ENCODE data around the gene PIM3.

PIM3 gene

DNA sequence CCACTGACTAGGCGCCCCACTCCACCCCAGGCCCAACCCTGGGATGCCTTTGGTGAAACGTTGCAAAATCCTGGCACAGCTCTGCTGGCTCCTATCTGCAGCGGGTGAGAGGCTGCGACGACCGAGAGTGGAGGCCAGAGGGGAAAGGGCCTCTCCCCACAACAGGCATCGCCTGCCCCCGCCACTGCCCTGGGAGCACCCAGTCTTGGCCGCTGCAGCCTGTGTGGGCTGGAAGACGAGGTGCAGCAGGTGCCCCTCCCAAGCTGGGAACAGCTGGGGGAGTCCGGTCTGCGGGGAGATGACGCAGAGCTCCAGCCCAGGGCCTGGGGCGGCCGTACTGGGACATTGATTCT is 4.2 kb upstream of the PIM3 start:
- DNase-seq (ENCODE audit: low read depth), result no peak

DNA sequence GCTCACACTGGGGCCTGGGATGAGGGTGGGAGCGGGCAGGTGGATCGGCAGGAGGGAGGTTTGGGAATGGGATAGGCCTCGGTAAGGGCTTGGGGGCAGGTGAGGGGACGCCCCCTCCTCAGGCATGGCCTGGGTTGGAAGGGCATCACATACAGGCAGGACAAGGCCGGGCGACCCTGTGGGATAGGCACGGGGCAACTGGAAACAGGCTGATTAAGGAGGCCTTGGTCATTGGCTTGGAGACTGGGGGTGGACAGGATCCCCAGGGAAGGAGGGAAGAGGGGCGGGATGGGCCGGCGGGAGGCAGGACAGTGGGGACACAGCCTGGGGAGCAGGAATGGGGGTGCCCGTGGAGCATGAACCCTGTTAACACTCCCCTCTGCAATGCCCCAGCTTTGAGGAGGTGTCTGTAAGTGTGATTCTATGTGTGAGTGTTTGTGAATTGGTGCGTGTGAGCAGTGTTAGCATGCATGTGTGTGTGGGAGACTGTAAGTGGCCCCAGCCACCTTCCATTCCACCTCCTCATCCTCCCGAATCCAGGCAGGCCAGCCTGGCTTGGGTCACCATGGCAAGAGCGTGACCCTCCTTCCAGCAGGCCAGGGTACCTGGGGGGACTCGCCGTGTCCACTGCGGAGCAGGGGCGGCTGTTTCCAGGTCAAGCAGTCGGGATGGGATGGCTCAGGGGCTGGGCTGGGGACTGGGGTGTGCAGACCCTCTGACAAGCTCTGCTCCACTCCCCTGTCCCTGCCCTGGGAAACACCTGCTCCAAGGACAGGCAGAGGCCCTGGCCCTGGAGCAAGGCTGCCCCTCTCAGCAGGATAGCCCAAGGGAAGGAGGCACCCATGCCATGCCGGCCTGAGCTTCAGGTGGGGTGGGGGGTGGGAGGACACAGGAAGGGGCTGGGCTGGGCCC is 3.4 kb upstream of the PIM3 start:
- no peak for DNase-seq (ENCODE audit: low read depth)

DNA sequence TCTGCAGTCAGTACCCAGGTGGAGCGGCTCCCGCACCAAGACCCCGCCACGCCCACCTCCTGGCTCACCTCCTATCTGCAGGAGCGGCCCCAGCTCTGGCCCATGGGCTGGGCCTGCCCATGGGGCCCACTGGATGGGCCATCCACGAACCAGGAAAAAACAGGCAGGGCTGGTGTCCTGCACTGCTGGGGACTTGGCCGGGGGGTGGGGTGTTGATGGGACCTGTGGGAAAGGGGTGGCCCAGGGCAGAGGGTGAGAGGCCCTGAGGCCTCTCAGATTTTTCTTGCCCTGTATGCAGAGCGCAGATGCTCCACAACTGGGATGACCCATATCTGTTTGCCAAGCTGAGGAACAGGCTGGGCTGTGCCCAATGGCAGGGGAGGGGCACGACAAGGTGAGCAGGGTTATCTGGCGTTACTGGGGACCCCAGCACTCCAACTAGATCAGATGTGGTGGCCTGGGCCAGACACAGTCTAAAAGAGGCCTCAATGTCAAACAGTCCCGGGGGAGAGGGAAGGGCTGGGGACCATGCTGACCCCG is 2.7 kb upstream of the PIM3 start:
- DNase-seq (ENCODE audit: low read depth), result no peak

DNA sequence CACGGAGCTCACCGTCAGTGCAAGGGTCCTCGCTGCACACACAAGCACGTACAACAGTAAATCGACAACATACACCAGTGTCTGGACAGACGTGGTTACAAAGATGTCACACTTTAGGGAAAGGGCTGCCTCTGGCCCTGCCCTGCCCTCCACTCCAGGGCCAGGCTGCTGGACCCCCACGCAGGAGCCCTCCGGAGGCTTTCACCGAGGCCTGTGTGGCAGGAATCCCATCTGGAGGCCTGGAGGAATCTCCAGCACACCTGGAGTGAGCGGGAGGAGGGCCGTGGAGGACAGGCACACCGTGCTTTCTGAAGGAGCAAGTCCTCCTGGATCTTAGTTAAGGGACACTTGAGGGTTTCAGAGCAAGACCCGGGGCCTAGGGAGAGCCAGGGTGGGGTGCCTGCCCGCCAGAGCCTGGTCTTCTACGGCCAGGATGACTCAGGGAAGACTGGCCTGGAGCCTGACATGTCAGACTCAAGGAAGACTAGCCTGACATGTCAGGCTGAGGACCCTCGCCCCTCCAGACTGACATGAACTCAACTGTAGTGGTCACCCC is 2.1 kb upstream of the PIM3 start:
- no peak for DNase-seq (ENCODE audit: low read depth)

DNA sequence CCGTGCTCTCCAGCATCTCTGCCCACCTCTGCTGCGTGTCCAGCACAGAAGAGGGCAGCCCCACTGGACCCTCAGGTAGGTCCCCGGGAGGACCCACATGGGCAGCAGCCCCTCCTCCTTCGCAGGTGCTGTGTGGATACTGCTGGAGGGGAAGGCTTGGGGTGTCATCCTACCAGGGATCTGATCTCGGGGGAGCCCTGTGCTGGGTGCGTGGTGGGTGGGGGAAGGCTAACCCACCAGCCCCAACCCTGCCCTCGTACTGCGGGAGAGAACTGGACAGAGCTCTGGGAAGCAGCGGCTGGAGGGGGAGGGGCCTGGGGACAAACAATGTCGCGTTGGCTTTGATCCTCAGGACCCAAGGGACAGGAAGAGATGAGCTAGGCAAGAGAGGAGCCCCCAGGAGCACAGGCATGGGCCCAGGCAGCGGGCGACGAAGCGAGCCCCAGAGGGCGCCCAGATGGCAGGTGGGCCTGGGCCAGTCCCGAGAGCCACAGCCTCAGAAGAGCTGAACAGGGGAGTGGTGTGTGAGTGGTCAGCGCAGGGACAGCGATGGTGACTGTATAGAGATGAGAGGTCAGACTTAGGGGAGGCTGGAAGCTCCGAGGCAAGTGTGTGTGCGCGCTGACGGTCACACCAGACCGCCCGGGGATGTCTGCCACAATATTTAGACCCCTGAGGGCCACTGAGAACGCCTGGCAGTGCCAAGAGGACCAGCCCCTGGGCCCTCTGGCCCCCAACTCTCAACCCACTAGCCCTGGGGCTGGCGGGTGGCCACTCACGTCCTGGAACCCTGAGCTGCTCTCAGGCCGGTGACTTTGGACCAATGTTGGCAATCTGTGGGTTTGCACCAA is 1.4 kb upstream of the PIM3 start:
- no peak for DNase-seq (ENCODE audit: low read depth)

DNA sequence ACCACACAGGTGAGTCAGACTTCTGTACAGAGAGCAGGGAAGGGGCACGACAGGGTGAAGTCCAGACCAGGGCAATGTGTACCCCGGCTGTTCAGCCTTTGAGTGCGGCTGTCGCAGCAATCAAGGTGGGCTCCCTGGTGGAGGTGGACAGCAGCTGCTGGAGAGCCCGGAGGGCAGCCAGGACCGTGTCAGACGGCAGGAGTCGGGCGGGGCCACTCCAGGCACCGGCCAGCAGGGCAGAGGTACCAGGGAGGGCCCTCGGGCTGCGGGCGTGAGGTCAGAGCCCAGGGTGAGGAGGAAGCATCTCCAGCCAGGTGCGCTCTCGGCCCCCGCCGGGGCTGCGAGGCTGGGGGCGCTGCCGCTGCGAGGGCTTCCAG is 802 bp upstream of the PIM3 start:
- DNase-seq (ENCODE audit: low read depth), result no peak

DNA sequence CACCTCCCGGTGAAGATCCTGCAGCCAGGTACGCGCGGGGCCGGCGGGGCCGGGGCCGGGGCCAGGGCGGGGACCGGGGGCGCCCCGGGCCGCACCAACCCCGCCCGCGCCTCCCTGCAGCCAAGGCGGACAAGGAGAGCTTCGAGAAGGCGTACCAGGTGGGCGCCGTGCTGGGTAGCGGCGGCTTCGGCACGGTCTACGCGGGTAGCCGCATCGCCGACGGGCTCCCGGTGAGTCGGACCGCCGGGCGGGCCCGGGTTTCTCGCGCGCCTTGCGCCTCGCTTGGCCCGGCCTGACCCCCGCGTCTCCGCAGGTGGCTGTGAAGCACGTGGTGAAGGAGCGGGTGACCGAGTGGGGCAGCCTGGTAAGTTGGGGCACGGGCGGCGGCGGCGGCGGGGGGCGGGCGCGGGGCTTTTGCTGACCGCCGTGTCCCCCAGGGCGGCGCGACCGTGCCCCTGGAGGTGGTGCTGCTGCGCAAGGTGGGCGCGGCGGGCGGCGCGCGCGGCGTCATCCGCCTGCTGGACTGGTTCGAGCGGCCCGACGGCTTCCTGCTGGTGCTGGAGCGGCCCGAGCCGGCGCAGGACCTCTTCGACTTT is 531 bp downstream of the PIM3 start:
- DNase-seq (ENCODE audit: low read depth), result no peak

DNA sequence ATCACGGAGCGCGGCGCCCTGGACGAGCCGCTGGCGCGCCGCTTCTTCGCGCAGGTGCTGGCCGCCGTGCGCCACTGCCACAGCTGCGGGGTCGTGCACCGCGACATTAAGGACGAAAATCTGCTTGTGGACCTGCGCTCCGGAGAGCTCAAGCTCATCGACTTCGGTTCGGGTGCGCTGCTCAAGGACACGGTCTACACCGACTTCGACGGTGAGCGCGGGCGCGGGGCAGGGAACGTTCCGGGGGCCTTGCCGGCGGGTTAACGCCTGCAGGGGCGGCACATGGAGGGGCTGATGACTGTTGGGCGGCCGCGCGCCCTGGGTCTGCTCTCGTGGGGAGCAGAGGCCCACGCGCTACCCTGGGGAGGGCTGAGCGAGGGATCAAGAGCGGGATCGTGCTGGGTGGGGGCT is 1.0 kb downstream of the PIM3 start:
- DNase-seq (ENCODE audit: low read depth), result no peak

DNA sequence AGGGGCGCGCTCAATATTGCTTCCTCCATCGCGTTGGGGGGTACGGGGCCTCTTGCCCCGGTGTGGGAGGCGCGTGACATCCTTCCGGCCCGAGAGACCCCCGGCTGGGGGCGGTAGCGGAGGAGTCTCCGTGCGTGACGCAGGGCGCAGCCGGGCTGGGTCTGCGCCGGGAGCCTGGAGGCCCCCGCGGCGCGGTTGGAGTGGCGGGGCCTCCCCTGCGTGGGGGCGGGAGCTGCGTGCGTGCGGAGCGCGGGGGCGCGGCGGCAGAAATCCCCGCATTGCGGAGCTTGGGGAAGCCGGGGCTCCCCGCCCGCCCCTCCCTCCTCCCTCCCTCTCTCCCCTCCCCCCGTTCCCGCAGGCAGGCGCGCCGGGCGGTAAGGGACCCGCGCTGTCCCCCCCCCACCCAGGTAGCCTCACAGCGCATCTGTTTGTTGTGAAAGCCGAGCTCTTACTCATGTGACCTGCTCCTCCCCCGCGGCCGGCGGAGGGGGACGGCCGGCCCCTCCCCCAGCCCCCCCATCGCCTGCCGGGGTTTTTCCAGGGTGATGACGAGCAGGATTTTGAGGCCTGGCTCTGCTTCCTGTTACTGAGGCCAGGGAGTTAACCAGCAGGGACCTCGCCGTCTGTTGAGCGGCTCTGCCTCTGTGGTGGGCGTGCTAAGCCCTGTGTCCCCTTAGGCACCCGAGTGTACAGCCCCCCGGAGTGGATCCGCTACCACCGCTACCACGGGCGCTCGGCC is 1.6 kb downstream of the PIM3 start:
- peak; percentile 68 for DNase-seq (ENCODE audit: low read depth)

DNA sequence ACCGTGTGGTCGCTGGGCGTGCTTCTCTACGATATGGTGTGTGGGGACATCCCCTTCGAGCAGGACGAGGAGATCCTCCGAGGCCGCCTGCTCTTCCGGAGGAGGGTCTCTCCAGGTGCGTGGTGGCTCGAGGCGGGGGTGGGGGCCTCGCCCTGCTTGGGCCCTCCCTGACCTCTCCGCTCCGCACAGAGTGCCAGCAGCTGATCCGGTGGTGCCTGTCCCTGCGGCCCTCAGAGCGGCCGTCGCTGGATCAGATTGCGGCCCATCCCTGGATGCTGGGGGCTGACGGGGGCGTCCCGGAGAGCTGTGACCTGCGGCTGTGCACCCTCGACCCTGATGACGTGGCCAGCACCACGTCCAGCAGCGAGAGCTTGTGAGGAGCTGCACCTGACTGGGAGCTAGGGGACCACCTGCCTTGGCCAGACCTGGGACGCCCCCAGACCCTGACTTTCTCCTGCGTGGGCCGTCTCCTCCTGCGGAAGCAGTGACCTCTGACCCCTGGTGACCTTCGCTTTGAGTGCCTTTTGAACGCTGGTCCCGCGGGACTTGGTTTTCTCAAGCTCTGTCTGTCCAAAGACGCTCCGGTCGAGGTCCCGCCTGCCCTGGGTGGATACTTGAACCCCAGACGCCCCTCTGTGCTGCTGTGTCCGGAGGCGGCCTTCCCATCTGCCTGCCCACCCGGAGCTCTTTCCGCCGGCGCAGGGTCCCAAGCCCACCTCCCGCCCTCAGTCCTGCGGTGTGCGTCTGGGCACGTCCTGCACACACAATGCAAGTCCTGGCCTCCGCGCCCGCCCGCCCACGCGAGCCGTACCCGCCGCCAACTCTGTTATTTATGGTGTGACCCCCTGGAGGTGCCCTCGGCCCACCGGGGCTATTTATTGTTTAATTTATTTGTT is 2.4 kb downstream of the PIM3 start:
- DNase-seq (ENCODE audit: low read depth), result no peak

DNA sequence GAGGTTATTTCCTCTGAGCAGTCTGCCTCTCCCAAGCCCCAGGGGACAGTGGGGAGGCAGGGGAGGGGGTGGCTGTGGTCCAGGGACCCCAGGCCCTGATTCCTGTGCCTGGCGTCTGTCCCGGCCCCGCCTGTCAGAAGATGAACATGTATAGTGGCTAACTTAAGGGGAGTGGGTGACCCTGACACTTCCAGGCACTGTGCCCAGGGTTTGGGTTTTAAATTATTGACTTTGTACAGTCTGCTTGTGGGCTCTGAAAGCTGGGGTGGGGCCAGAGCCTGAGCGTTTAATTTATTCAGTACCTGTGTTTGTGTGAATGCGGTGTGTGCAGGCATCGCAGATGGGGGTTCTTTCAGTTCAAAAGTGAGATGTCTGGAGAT is 3.1 kb downstream of the PIM3 start:
- DNase-seq (ENCODE audit: low read depth), result no peak

DNA sequence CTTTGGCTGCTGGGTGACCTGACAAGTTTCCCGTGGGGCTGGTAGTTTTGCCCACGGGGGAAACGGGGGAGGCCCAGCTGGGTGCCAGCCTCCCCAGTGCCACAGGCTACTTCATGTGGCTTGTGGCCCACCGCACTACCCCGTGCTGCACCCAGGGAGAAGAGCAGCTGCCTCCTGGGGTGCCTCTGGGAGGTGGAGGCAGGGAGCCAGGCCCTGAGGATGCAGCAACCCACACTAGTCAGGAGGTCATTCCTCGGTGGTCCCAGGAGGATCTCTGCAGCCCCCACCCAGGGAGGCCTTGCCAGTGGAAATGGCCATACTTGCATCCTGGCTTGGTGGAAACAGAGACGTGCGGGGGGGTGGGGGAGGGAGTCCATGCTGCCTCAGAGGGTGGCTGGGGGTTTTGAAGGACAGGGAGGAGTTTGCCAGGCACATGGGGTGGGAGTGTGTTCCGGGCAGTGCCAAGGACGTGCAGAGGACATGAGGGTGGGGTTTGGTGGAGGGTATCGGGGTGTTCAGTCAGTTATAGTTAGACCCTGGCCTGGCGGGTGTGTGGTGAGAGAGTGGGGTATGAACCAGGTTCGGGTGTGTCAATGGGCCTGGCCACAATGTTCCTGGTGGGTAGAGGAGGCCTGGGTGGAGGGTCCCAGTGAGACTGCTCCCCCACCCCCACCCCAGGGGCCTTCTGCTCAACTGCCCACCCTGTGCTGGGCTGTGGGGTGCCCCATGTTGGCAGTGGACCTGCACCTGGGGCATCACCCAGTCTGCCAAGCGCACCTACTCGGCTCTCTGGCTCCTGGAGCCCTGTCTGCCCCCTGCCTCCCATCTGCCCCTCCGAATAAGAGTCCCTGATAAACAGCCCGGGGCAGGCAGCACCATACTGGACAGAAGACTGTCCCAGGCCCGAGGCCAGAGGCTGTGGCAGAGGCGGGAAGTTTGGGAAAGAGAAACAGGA is 3.8 kb downstream of the PIM3 start:
- DNase-seq (ENCODE audit: low read depth), result no peak

DNA sequence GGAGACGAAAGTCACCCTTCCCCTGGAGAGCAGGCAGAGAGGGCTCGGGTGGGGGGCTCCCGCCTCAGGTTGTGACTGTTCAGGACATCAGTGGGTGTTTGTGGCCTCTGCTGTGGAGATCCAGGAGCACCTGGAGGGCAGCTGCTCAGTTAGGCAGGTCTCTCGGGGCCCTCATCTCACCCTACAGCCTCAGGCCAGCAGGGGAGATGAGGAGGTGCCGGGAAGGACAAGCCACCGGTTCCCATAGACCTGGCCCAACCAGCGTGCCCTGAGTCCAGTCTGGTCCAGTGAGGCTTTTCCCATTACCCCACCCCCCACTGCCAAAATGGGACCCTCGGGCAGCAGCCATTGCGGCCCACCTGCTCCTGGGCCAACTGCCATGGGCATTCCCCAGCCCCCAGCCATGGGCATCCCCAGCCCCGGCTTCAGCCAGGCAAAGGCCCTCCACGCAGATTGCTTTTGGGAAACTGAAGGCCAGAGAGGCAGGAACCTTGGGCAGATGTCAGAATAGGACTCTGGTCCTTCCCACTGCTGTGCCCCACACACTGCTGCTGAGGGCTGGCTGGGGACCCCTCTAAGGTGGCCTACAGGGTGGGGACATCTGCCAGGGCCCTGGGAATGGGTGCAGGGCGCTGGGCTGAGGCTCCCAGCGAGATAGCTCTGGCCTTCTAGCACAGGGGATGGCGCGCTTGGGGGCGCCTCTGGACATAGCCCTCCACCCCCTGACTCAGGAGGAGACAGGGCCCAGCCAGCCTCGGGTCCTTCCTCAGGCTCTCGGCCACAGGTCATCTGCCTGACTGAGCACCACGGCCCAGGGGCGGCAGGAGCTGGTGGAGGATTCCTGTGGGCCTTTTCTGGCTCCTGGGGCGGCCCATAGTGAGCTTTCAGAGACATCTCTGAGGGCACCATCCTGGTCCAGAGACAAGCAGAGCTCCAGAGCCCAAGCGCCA is 4.8 kb downstream of the PIM3 start:
- no peak for DNase-seq (ENCODE audit: low read depth)

DNA sequence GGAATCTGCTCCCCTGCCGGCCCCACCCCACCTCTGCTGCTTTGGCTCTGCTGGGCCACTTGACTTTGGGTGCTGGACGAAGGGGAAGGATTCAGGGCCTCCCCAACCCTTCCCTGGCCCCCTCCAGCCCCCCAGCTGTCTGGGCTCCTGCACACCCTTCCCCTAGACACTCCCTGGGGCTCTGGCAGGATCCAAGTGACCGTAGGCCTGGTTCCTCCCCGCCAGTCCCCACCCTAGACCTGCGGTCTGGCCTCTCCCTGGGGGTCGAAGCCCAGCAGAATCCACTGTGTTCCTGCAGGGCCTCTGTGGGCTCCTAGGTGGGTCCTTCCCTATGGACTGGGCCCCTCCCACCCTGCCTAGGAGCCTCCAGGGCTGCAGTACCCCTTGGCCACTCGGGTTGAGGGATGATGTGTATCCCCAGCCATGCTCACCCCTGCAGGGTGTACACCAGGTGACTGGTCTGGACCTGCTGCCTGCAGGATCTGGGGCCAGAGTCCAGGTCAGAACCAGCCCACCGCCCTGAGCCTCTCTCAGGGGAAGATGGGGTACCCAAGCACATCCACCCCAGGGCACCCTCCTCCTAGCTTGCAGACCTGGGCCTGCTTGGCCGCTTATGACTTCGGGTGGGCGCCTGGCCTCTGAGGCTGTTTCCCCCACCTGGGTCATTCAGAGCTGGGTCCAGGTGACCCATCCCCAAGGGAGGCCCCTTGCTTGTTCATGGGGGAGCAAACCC is 5.6 kb downstream of the PIM3 start:
- no peak for DNase-seq (ENCODE audit: low read depth)

DNA sequence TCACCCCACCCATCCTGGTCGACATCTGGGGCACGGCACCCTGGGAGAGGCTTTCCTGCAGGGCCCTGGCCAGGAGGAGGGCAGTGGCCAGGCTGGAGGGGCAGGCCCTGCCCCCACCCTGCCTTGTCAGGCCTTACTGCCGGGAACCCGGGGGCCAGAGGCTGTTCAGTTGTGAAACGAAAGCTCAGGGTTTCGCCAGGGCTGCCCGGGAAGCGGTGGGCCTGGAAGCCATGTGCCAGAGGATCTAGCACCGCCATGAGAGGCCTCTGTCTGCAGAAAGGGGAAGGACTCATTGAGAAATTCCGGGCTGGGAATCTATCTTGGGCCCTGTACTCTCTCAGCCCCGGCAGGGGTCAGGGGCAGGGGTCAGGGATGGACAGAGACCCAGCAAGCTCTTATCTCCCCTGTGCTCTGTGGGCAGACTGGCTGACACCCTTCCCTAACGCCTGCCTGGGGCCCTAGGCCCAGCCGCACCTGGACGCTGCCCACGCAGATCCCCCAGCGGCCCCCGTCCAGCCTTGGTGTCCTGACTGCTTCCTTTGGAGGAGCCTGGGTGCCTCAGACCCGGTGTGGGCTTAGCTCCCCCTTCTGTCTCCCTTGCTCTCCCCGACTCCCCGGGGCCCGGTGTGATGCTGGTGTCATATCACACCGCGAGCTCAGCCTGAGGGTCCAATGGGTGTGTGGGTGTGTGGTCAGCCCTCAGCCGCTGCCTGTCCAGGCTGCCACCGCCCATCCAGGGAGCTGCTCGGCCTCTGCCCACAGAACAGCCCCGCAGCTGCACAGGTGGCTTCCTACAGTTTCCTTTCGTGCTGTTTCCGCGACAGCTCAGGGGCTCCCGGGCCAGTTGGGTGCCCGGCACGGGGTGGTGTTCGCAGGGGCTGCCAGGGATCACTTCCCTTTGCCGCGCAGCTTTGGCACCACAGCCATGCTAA is 6.5 kb downstream of the PIM3 start:
- DNase-seq (ENCODE audit: low read depth), result no peak

DNA sequence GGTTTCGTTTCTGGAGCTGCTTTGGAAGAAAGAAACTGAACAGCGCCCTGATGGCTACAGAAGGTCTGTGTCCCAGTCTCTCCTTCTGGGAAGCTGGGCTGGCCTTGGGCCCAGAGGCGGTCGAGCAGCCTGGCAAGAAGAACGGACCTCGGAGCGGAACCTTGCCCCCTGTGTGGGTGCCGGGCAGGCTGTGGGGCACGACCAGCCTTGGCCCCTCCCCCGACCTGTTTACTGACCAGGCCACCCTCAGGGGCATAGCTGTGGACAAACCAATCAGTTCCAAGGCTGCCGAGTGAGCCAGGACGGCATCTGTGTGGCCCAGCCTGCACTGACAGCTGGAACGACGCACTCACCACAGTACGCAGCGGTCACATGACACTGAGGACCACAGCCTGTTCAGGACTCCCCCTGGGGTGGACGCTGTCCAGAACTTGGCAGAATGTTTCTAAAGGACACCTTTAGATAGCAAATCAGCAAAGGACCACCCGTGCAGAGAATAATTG is 7.2 kb downstream of the PIM3 start:
- no peak for DNase-seq (ENCODE audit: low read depth)
